Activated CD8-positive, alpha-beta memory T cell treated with anti-CD3 and anti-CD28 coated beads, Interleukin-2, amount 10 ng/mL, durations not matched to agents 7 days and 5 days (primary cell): Measurements from ENCODE around the gene ZKSCAN3. TPM values are rescaled to one million over a fixed set of nuclear protein-coding genes. Genes with fewer than 3 reads are reported as not detected.

Experiments
- ATAC-seq: fragments of 150-1000 bp; cut with Tn5 transposase; one replicate; pipeline ENCODE4 v1.10.0; 2021; ENCODE audit warnings: moderate library complexity
- CTCF ChIA-PET: fragments of 350-600 bp; sonication (Branson Sonifier 250); formaldehyde crosslinking; loops from one replicate; lab custom pipeline; 2021; ENCODE audit warnings: antibody characterized with exemption; lab: Charles Lee
- DNase-seq: peaks from one replicate; pipeline ENCODE4 v3.0.0-alpha.2; 2020
- H3K27ac Mint-ChIP-seq: one replicate; pipeline ENCODE4 v1.8.0; 2021; ENCODE audit warnings: mild to moderate bottlenecking, mixed read lengths
- H3K27me3 Mint-ChIP-seq: one replicate; pipeline ENCODE4 v1.8.0; 2021; ENCODE audit warnings: mixed read lengths
- H3K36me3 Mint-ChIP-seq: one replicate; pipeline ENCODE4 v1.8.0; 2021; ENCODE audit warnings: mild to moderate bottlenecking, mixed read lengths
- H3K4me1 Mint-ChIP-seq: one replicate; pipeline ENCODE4 v1.8.0; 2021; ENCODE audit warnings: mixed read lengths
- H3K4me3 Mint-ChIP-seq: one replicate; pipeline ENCODE4 v1.8.0; 2021; ENCODE audit warnings: mild to moderate bottlenecking, moderate library complexity, mixed read lengths
- H3K9me3 Mint-ChIP-seq: one replicate; pipeline ENCODE4 v1.8.0; 2022; ENCODE audit warnings: low read depth, mixed read lengths
- total RNA-seq, 2 experiments: library from RNA; stranded (reverse); gene quantifications; one replicate each; pipeline ENCODE4 v1.2.3, GENCODE V29; 2021

Gene ZKSCAN3
- total RNA-seq, 2 experiments from 2014 or later: 4.1 to 5.5 TPM

- H3K9me3 Mint-ChIP-seq: no peaks in the 10 kb centered on the region
- peaks cover 1% of the 10 kb centered on the region for H3K36me3 Mint-ChIP-seq
- peaks cover 3% of the 10 kb centered on the region for H3K4me1 Mint-ChIP-seq
- DNase-seq (no peak), ATAC-seq (no peak)
- CTCF ChIA-PET: interaction anchor here (1.3 to 3.8 kb wide), 2 partner anchors 16 to 21 kb away, joined by 3 to 18 read pairs; no protein-coding TSS in a partner anchor
- no peak overlapping the region for H3K27ac Mint-ChIP-seq
- no peak overlapping the region for H3K4me3 Mint-ChIP-seq
- H3K27me3 Mint-ChIP-seq: no peaks in the 10 kb centered on the region
These were observed 15.3 kb upstream of the ZKSCAN3 start for GRCh38 chr6:28334286-28335039.

- no peak overlapping the region for H3K4me3 Mint-ChIP-seq
- CTCF ChIA-PET: interaction anchor here (1.1 to 3.8 kb wide), 3 partner anchors 16 to 230 kb away, joined by 3 to 18 read pairs (median 3); no protein-coding TSS in a partner anchor
- ATAC-seq: no peak
- peaks cover 6% of the 10 kb centered on the region for H3K36me3 Mint-ChIP-seq
- DNase-seq: no peak
- H3K4me1 Mint-ChIP-seq: peaks cover 3% of the 10 kb centered on the region
- peak overlapping the region; percentile 26 for H3K27ac Mint-ChIP-seq
- no peaks in the 10 kb centered on the region for H3K27me3 Mint-ChIP-seq
- peaks cover 4% of the 10 kb centered on the region for H3K9me3 Mint-ChIP-seq
These were observed 14.6 kb upstream of the ZKSCAN3 start for GRCh38 chr6:28335040-28335563.

- CTCF ChIA-PET: interaction anchor here (1.1 to 3.8 kb wide), 4 partner anchors 14 to 231 kb away, joined by 3 to 18 read pairs (median 3); partner anchors contain the start of gene ZKSCAN3
- Mint-ChIP-seq H3K4me1 (peaks cover 3% of the 10 kb centered on the region), H3K27me3 (no peaks in the 10 kb centered on the region), H3K36me3 (peaks cover 10% of the 10 kb centered on the region), H3K4me3 (no peak within 1 kb of the TSS), H3K9me3 (peaks cover 9% of the 10 kb centered on the region), H3K27ac (peak within 1 kb of the TSS; percentile 26)
- peak; percentile 88 for DNase-seq
- ATAC-seq: peak; percentile 93
These were observed 14.0 kb upstream of the ZKSCAN3 start, which contains the start of gene ZSCAN31 for GRCh38 chr6:28335564-28336283. ZSCAN31 (minus strand) TSS chr6:28336148; CDS start chr6:28329683, 6,465 bp downstream.

- DNase-seq: no peak
- CTCF ChIA-PET: interaction anchor here (0.9 to 3.8 kb wide), 4 partner anchors 13 to 232 kb away, joined by 3 to 18 read pairs (median 3); partner anchors contain the start of genes ZKSCAN3 and ZKSCAN8
- H3K4me3 Mint-ChIP-seq: no peak overlapping the region
These were observed 13.2 kb upstream of the ZKSCAN3 start for GRCh38 chr6:28336284-28337120.

GRCh38 chr6:28337121-28337520 lies 12.6 kb upstream of the ZKSCAN3 start:
- ATAC-seq: no peak
- no peak overlapping the region for H3K4me3 Mint-ChIP-seq
- H3K9me3 Mint-ChIP-seq: peaks cover 13% of the 10 kb centered on the region
- no peak overlapping the region for H3K27ac Mint-ChIP-seq
- H3K27me3 Mint-ChIP-seq: no peaks in the 10 kb centered on the region
- peaks cover 3% of the 10 kb centered on the region for H3K4me1 Mint-ChIP-seq
- H3K36me3 Mint-ChIP-seq: peaks cover 9% of the 10 kb centered on the region
- CTCF ChIA-PET: interaction anchor here (0.9 to 3.8 kb wide), 4 partner anchors 10 to 196 kb away, joined by 3 to 18 read pairs (median 5); partner anchors contain the start of genes ZKSCAN3 and ZKSCAN8
- DNase-seq: no peak

More at GRCh38 chr6:28336284-28337120, 13.2 kb upstream of the ZKSCAN3 start:
- Mint-ChIP-seq H3K27ac (no peak overlapping the region), H3K4me1 (peaks cover 3% of the 10 kb centered on the region), H3K9me3 (peaks cover 13% of the 10 kb centered on the region), H3K27me3 (no peaks in the 10 kb centered on the region), H3K36me3 (peaks cover 10% of the 10 kb centered on the region)
- ATAC-seq: no peak

GRCh38 chr6:28340310-28341095 lies 9.2 kb upstream of the ZKSCAN3 start:
- H3K4me1 Mint-ChIP-seq: no peaks in the 10 kb centered on the region
- CTCF ChIA-PET: interaction anchor here (2.2 kb wide), 1 partner anchor 15 kb away, joined by 7 read pairs; no protein-coding TSS in a partner anchor
- DNase-seq (no peak), ATAC-seq (no peak)
- no peak overlapping the region for H3K27ac Mint-ChIP-seq
- peaks cover 13% of the 10 kb centered on the region for H3K9me3 Mint-ChIP-seq
- peaks cover 9% of the 10 kb centered on the region for H3K36me3 Mint-ChIP-seq
- no peak overlapping the region for H3K4me3 Mint-ChIP-seq
- peaks cover 15% of the 10 kb centered on the region for H3K27me3 Mint-ChIP-seq

GRCh38 chr6:28343898-28344677 lies 5.7 kb upstream of the ZKSCAN3 start:
- Mint-ChIP-seq H3K4me1 (no peaks in the 10 kb centered on the region), H3K9me3 (peaks cover 13% of the 10 kb centered on the region), H3K36me3 (peaks cover 9% of the 10 kb centered on the region), H3K27ac (no peak overlapping the region), H3K4me3 (no peak overlapping the region), H3K27me3 (peaks cover 35% of the 10 kb centered on the region)
- DNase-seq (no peak), ATAC-seq (no peak)
- CTCF ChIA-PET: interaction anchor here (0.7 to 1.9 kb wide), 2 partner anchors 12 to 29 kb away, joined by 3 to 7 read pairs; no protein-coding TSS in a partner anchor

GRCh38 chr6:28345201-28345600 lies 4.5 kb upstream of the ZKSCAN3 start:
- H3K4me1 Mint-ChIP-seq: peaks cover 8% of the 10 kb centered on the region
- H3K27me3 Mint-ChIP-seq: peaks cover 35% of the 10 kb centered on the region
- no peak for ATAC-seq
- H3K9me3 Mint-ChIP-seq: peaks cover 8% of the 10 kb centered on the region
- CTCF ChIA-PET: interaction anchor here (0.7 to 1.9 kb wide), 2 partner anchors 11 to 30 kb away, joined by 3 to 7 read pairs; no protein-coding TSS in a partner anchor
- no peak overlapping the region for H3K27ac Mint-ChIP-seq
- DNase-seq: no peak
- H3K4me3 Mint-ChIP-seq: no peak overlapping the region
- H3K36me3 Mint-ChIP-seq: peaks cover 3% of the 10 kb centered on the region

- no peak for ATAC-seq
- H3K27me3 Mint-ChIP-seq: peaks cover 35% of the 10 kb centered on the region
- no peak overlapping the region for H3K4me3 Mint-ChIP-seq
- H3K36me3 Mint-ChIP-seq: peaks cover 3% of the 10 kb centered on the region
- CTCF ChIA-PET: interaction anchor here (2.3 kb wide), 1 partner anchor 9 kb away, joined by 7 read pairs; no protein-coding TSS in a partner anchor
- DNase-seq: no peak
- H3K9me3 Mint-ChIP-seq: no peaks in the 10 kb centered on the region
- H3K4me1 Mint-ChIP-seq: peaks cover 24% of the 10 kb centered on the region
- H3K27ac Mint-ChIP-seq: no peak overlapping the region
These were observed 2.6 kb upstream of the ZKSCAN3 start for GRCh38 chr6:28347119-28347518.

GRCh38 chr6:28349344-28349891 lies 329 bp upstream of the ZKSCAN3 start:
- peaks cover 27% of the 10 kb centered on the region for H3K27me3 Mint-ChIP-seq
- H3K27ac Mint-ChIP-seq: peak overlapping the region; percentile 96
- CTCF ChIA-PET: interaction anchor here (1.0 to 1.7 kb wide), 2 partner anchors 13 to 213 kb away, joined by 3 to 4 read pairs; partner anchors contain the start of gene ZSCAN31
- peak overlapping the region; percentile 95 for H3K4me3 Mint-ChIP-seq
- H3K36me3 Mint-ChIP-seq: peaks cover 6% of the 10 kb centered on the region
- no peak for DNase-seq
- H3K4me1 Mint-ChIP-seq: peaks cover 24% of the 10 kb centered on the region
- ATAC-seq: no peak
- no peaks in the 10 kb centered on the region for H3K9me3 Mint-ChIP-seq

- Mint-ChIP-seq H3K4me1 (peaks cover 33% of the 10 kb centered on the region), H3K36me3 (peaks cover 6% of the 10 kb centered on the region), H3K9me3 (no peaks in the 10 kb centered on the region), H3K4me3 (peak overlapping the region; percentile 95), H3K27me3 (peaks cover 14% of the 10 kb centered on the region), H3K27ac (no peak overlapping the region)
- no peak for ATAC-seq
- DNase-seq: no peak
- CTCF ChIA-PET: interaction anchor here (1.2 kb wide), 1 partner anchor 16 kb away, joined by 3 read pairs; no protein-coding TSS in a partner anchor
These were observed 1.3 kb downstream of the ZKSCAN3 start for GRCh38 chr6:28351087-28351486.
